Activated CD4-positive, CD25-positive, alpha-beta regulatory T cell (primary cell): Measurements from ENCODE around the gene GTPBP10.

Experiments used
- DNase-seq, 4 experiments: peaks; one replicate each; lab custom pipeline; 2025; lab: John Stamatoyannopoulos, UW

Gene GTPBP10

GRCh38 chr7:90383422-90383821, 36.9 kb downstream of the GTPBP10 start:
- no peak for DNase-seq

GRCh38 chr7:90383861-90384260, 37.3 kb downstream of the GTPBP10 start:
- no peak for DNase-seq

GRCh38 chr7:90384433-90384832, 37.9 kb downstream of the GTPBP10 start:
- no peak for DNase-seq

DNA sequence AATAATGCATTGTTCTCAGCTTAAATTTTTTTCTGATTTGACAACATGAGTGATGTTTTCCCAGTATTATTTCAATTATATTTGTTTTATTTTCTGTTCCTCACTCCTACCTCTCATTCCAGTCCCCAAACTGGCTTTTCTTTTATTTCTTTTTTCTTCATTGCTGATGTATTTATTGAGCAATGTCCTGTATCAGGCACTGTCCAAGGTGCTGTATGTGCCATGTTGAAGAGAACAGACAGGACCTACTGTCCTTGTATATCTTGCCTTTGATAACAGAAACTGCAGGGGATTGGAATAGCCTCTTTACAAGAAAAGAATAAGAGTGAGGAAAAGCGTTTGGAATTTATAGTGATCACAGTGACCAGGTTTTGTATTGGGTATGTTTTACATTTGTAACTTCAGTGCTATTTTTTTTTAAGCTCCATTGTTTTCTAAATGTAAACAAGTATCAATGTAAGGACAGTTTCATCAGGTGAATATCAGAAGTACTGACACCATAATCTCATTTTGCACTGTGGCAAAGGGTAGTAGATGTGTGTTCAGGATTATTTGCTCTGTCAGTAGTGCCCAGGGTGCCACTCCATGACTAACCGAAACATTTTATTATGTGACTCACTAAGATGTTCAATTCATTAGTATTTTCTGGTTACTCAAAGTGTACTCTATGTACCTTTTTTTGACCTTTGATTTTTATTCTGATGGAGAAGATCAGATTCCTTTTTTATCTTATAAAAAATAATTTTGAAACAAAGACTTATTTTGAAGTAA, 41.1 kb downstream of the GTPBP10 start:
- no peak for DNase-seq

GRCh38 chr7:90390926-90391325, 44.4 kb downstream of the GTPBP10 start:
- no peak for DNase-seq

GRCh38 chr7:90391488-90391887, 45.0 kb downstream of the GTPBP10 start:
- DNase-seq: no peak

DNA sequence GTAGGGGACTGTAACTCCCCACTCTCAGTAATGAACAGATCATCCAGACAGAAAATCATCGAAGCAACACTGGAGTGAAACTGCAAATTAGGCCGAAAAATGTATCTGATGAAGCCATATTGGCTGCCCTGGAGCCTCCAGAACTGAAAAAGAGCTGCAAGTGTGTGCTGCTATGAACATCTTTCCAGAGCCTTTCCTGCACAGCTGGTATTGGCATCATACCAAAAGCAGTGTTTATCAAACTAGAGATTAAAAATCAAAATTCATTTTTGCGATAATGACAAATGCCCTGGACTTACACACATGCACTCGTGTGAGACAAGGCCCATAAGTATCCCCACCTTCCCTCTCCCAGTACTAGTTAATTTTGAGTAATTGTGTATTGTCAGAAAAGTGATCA, 49.9 kb downstream of the GTPBP10 start:
- DNase-seq: no peak

DNA sequence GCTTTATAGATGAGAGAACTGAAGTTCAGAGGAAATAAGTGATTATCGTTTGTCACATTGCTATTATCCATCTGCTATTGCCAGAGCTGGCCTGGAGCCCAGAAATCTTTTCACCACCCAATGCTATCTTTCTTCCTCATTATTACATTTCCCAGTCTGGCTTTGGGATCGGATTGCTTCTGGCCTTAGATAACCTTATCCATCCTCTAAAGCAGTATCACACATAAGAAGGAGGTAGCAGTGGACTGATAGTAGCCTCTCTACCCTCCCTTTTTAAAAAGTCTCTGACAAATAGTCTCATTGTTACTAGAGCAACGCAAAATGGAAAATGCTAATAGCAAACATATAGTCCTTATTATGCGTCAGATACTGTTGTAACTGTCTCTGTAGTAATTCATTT, 55.5 kb downstream of the GTPBP10 start:
- DNase-seq: no peak

DNA sequence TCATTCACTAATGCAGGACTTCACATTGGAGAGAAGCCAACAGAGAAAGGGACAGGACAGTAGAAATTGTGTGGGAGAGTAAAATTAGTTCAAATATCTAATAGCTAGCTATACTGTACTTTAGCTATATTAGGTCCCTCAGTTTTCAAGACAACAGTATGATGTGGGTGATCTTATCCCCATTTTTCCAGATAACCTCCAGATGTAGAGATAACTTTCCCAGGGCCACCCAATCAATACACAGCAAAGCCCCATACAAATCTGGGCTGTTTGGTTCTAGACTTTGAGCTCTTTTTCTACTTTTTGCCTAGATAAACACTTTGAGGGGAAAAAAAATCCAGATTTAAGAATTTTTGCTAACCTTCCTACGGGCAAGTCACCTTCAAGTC, 56.3 kb downstream of the GTPBP10 start:
- DNase-seq: no peak

DNA sequence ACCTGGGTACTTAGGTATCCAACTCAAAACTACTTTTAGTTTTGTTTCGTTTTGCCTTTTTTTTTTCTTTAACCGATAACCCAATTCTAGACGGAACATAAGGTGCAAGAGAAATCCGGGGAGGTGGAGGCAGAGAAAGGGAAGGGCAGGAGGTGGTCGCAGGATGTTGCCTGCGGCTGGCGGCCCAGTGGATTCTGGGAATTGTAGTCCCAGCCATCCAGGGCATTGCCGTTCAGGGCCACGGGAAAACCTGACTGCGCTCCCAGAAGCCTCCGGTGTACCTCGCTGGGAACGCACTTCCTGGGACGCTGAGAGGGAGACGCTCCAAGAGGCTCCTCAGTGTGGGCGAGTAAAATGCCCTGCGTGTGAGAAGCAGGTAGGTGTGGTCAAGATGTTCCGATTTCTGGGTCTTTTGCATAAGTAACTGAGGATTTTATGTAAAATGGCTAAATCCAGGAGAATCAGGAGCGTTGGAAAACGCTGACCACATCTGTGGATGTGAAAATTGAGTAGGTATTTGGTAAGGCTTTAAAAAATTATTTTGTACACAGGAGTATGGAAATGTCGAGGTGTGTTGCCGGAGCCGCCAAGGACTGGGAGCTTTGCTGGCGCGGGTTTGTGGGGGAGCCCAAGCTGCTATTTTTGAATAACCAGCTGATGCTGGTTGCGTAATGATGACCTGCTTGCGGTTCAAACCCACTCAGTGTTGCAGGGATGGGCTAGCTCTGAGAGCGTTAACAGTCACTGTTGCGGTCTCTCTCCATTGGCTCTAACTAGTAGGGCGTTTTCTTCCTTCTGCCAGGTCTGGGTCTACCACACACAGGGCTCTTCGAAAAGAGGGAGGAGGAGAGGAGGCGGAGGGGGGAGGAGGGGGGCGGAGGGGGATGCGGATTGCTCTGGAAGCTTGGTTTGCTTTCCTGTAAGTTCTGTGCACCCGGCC, 56.9 kb downstream of the GTPBP10 start, which contains the start of gene CLDN12:
Gene CLDN12, plus strand, starts transcription at position 288 of the 940 bp plus-strand sequence. CDS start 9,216 bp downstream, outside the sequence.
- DNase-seq: peak; percentile 8 to 27 (median 16)

DNA sequence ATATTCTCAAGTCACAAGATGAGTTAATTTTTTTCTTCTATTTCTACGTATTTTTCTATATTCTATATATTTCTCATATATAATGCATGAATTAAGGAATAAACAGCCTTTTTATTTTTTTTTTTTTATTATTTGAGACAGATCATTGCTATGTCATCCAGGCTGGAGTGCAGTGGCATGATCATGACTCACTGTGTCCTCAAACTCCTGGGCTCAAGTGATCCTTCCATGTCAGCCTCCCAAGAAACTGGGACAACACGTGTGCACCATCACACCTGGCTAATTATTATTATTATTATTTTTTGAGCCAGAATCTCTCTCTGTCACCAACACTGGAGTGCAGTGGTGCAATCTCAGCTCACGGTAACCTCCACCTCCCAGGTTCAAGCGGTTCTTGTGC, 58.3 kb downstream of the GTPBP10 start:
- DNase-seq: no peak

DNA sequence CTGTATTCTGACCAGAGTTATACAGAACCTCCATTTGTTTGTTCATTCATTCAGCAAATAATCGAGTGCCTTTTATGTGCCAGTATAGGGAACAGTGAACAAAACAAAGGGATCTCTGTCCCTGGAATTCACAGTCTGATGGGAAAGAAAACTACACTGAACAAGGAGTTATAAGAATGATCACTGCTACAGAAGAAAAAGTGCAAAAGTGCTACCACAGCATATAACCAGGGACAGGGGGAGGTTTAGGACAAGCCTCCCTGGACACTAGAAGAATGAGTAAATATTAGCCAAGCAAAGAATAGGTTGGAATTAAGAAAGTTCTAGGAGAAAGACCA, 60.9 kb downstream of the GTPBP10 start:
- DNase-seq: no peak

DNA sequence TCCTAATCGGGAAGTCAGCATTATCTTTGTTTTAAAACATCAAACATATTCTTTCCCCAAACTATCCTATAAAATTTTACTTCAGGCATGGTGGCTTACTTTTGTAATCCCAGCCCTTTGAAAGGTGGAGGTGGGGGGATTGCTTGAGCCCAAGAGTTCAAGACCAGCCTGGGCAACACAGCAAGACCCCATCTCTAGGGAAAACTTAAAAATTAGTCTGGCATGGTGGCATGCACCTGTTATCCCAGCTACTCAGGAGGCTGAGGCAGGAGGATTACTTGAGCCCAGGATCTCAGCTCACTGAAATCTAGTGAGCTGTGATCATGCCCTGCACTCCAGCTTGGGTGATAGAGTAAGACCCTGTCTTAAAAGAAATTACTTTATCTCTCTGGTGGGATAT, 61.6 kb downstream of the GTPBP10 start:
- DNase-seq: no peak

DNA sequence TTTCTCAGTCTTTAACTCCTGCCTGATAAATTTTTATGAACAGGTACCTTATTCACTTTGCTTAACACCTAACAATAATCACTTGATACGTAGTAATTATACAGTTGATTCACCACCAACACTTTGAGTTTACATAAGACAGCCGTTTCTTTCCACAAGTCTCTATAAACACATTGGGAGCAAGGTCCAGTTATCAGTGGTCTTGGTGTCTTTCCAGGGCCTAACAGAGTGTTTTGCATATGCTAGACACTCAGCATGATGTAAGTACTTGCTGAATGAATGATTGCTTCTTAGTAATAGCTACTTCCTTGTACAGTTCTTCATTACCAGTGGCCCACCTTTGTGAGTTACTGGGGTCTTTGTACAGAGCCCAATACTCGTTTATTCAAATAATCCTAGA, 63.2 kb downstream of the GTPBP10 start:
- no peak for DNase-seq

- DNase-seq: no peak
Observed at GRCh38 chr7:90411510-90411909, 65.0 kb downstream of the GTPBP10 start.

- DNase-seq: peak in 1 of 4 experiments; percentile 0
Observed at GRCh38 chr7:90412458-90413184, 66.1 kb downstream of the GTPBP10 start.

- no peak for DNase-seq
Observed at GRCh38 chr7:90413185-90413528, 66.6 kb downstream of the GTPBP10 start.

DNA sequence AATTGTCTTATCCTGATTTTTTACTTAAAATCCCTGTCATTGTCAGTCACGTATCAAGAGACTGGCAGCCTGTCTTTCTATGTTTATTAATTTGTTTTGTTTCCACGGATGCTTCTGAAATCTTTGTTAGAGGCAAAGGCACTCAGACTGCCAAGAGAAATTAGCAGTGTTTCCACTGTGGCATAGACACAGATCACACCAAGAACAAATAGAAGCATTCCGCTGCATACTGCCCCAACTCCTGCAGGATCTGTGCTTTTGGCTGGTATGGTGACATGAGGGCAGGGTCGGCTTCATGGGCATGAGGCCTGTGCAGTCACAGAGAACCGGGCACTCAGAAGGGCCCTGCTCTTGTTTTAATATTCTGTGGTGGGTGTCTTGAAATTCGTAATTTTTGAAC, 75.1 kb downstream of the GTPBP10 start:
- no peak for DNase-seq

- DNase-seq: no peak
Observed at GRCh38 chr7:90424720-90425119, 78.2 kb downstream of the GTPBP10 start.

GRCh38 chr7:90425376-90425775, 78.9 kb downstream of the GTPBP10 start:
- no peak for DNase-seq

- DNase-seq: no peak
Observed at GRCh38 chr7:90430614-90431460, 84.3 kb downstream of the GTPBP10 start.

DNA sequence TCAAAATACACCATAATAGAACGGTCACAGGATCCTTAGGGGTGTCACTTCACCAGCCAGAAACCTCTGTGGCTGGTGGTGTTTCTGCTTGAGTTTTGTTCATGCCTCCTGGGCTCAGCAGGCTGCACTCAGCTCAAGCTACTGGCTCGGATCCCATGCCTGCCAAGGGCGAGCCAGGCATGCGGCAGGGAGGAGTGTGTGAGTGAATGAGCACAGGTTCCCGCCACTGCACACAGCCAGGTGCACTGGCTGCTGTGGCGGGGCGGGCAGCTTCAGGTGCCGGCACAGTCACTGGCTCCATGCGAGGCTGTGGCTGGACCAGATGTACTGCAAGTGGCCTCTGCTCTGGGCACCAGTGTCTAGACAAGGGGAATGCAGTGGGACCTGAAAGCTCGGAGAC, 86.2 kb downstream of the GTPBP10 start:
- no peak for DNase-seq
